Activated T-cell treated with anti-CD3 and anti-CD28 coated beads, Interleukin-2, amount 50 U/mL, for 72 hours (primary cell): ENCODE data around the gene TOPBP1. TPM values are rescaled to one million over a fixed set of nuclear protein-coding genes. Genes with fewer than 3 reads are reported as not detected.

Experiments used
- ATAC-seq, 2 donors: fragments of 150-1000 bp; cut with Tn5 transposase; replicated peaks in 1 of 2; 2 replicates each; pipeline ENCODE4 v1.10.0; 2021; ENCODE audit warnings: moderate library complexity in 2 of 2, mild to moderate bottlenecking in 1 of 2
- DNase-seq, 2 donors: peaks; one replicate each; pipeline ENCODE4 v3.0.0; 2021 to 2022; ENCODE audit warnings: mixed read lengths in 1 of 2
- H3K27ac Mint-ChIP-seq: one replicate; pipeline ENCODE4 v1.8.0; 2022; ENCODE audit warnings: mild to moderate bottlenecking, moderate library complexity, mixed read lengths
- H3K27me3 Mint-ChIP-seq: one replicate; pipeline ENCODE4 v1.8.0; 2022; ENCODE audit warnings: low read depth, mixed read lengths
- H3K36me3 Mint-ChIP-seq, 2 donors: one replicate each; pipeline ENCODE4 v1.8.0; 2022; ENCODE audit warnings: mixed read lengths in 2 of 2, mild to moderate bottlenecking in 1 of 2; ENCODE audit not compliant: insufficient read depth in 2 of 2
- H3K4me1 Mint-ChIP-seq: one replicate; pipeline ENCODE4 v1.8.0; 2022; ENCODE audit warnings: low read depth, mixed read lengths
- H3K4me3 Mint-ChIP-seq, 2 donors: one replicate each; pipeline ENCODE4 v1.8.0; 2022; ENCODE audit warnings: mild to moderate bottlenecking in 2 of 2, mixed read lengths in 2 of 2, moderate library complexity in 2 of 2
- H3K9me3 Mint-ChIP-seq, 2 donors: one replicate each; pipeline ENCODE4 v1.8.0; 2022; ENCODE audit warnings: mixed read lengths in 2 of 2
- total RNA-seq, 2 donors: library from RNA; stranded (reverse); gene quantifications; one replicate each; pipeline ENCODE4 v1.2.3, GENCODE V29; 2022

TOPBP1 gene
- total RNA-seq, 2 donors from 2014 or later = 86.3 to 102 TPM

- H3K9me3 Mint-ChIP-seq = no peaks in the 10 kb centered on the region
- peaks cover 66% of the 10 kb centered on the region for H3K4me1 Mint-ChIP-seq
Observed at GRCh38 chr3:133588784-133589465, 72.8 kb downstream of the TOPBP1 start.

GRCh38 chr3:133588035-133588434, 73.7 kb downstream of the TOPBP1 start:
- H3K4me1 Mint-ChIP-seq = peaks cover 69% of the 10 kb centered on the region
- H3K27ac Mint-ChIP-seq = peak overlapping the region; percentile 93
- peaks cover 7 to 36% of the 10 kb centered on the region in 2 donors for H3K36me3 Mint-ChIP-seq
- H3K9me3 Mint-ChIP-seq = no peaks in the 10 kb centered on the region
- no peak overlapping the region for H3K4me3 Mint-ChIP-seq
- H3K27me3 Mint-ChIP-seq = no peaks in the 10 kb centered on the region
- peak in 1 of 2 donors; percentile 37 for ATAC-seq
- no peak for DNase-seq

More at GRCh38 chr3:133588784-133589465, 72.8 kb downstream of the TOPBP1 start:
- Mint-ChIP-seq H3K4me3 (no peak overlapping the region), H3K36me3 (peaks cover 7 to 30% of the 10 kb centered on the region in 2 donors), H3K27ac (peak overlapping the region; percentile 93), H3K27me3 (no peaks in the 10 kb centered on the region)
- DNase-seq (no peak), ATAC-seq (no peak)

- Mint-ChIP-seq H3K4me3 (no peak overlapping the region), H3K36me3 (peaks cover 11 to 45% of the 10 kb centered on the region in 2 donors), H3K27ac (peak overlapping the region; percentile 93), H3K4me1 (peaks cover 66% of the 10 kb centered on the region), H3K9me3 (no peaks in the 10 kb centered on the region), H3K27me3 (no peaks in the 10 kb centered on the region)
- no peak for ATAC-seq
- DNase-seq = no peak
Observed at GRCh38 chr3:133583396-133583795, 78.3 kb downstream of the TOPBP1 start.

GRCh38 chr3:133578548-133579191, 83.1 kb downstream of the TOPBP1 start:
- Mint-ChIP-seq H3K4me1 (peaks cover 76% of the 10 kb centered on the region), H3K36me3 (peaks cover 24 to 65% of the 10 kb centered on the region in 2 donors), H3K27ac (peak overlapping the region; percentile 95), H3K4me3 (peak overlapping the region; percentile 96), H3K9me3 (no peaks in the 10 kb centered on the region), H3K27me3 (no peaks in the 10 kb centered on the region)
- no peak for ATAC-seq
- DNase-seq = no peak

- H3K9me3 Mint-ChIP-seq = no peaks in the 10 kb centered on the region
- H3K27ac Mint-ChIP-seq = peak overlapping the region; percentile 95
- H3K36me3 Mint-ChIP-seq = peaks cover 24 to 47% of the 10 kb centered on the region in 2 donors
- H3K4me3 Mint-ChIP-seq = peak overlapping the region; percentile 96
- H3K27me3 Mint-ChIP-seq = no peaks in the 10 kb centered on the region
- H3K4me1 Mint-ChIP-seq = peaks cover 77% of the 10 kb centered on the region
- no peak for DNase-seq
- ATAC-seq = no peak
Observed at GRCh38 chr3:133576169-133576568, 85.6 kb downstream of the TOPBP1 start.

GRCh38 chr3:133575086-133575485, 86.7 kb downstream of the TOPBP1 start:
- DNase-seq = no peak
- peak overlapping the region; percentile 95 for H3K27ac Mint-ChIP-seq
- peak overlapping the region; percentile 96 for H3K4me3 Mint-ChIP-seq
- ATAC-seq = no peak
- H3K27me3 Mint-ChIP-seq = no peaks in the 10 kb centered on the region
- H3K9me3 Mint-ChIP-seq = no peaks in the 10 kb centered on the region
- peaks cover 23 to 42% of the 10 kb centered on the region in 2 donors for H3K36me3 Mint-ChIP-seq
- H3K4me1 Mint-ChIP-seq = peaks cover 79% of the 10 kb centered on the region

- Mint-ChIP-seq H3K4me3 (peak overlapping the region; percentile 96), H3K4me1 (peaks cover 73% of the 10 kb centered on the region), H3K27me3 (no peaks in the 10 kb centered on the region), H3K9me3 (no peaks in the 10 kb centered on the region), H3K36me3 (peaks cover 22 to 40% of the 10 kb centered on the region in 2 donors), H3K27ac (peak overlapping the region; percentile 95)
- ATAC-seq = peak; percentile 71 to 73
- peak; percentile 90 to 92 for DNase-seq
Observed at GRCh38 chr3:133574260-133574881, 87.4 kb downstream of the TOPBP1 start.

GRCh38 chr3:133573629-133574194, 88.0 kb downstream of the TOPBP1 start, which contains the start of gene CDV3:
Gene CDV3 (plus strand): TSS chr3:133573686. CDS start chr3:133574045, 359 bp downstream.
- peak within 1 kb of the TSS; percentile 96 to 98 for H3K4me3 Mint-ChIP-seq
- peaks cover 20 to 39% of the 10 kb centered on the region in 2 donors for H3K36me3 Mint-ChIP-seq
- peak within 1 kb of the TSS; percentile 99 for H3K27ac Mint-ChIP-seq
- ATAC-seq (peak; percentile 47 to 54), DNase-seq (peak in 1 of 2 donors; percentile 84)
- no peaks in the 10 kb centered on the region for H3K27me3 Mint-ChIP-seq
- no peaks in the 10 kb centered on the region for H3K9me3 Mint-ChIP-seq
- peaks cover 66% of the 10 kb centered on the region for H3K4me1 Mint-ChIP-seq

GRCh38 chr3:133573054-133573628, 88.6 kb downstream of the TOPBP1 start:
- peak overlapping the region; percentile 99 for H3K27ac Mint-ChIP-seq
- peaks cover 15 to 34% of the 10 kb centered on the region in 2 donors for H3K36me3 Mint-ChIP-seq
- H3K4me3 Mint-ChIP-seq = peak overlapping the region; percentile 87 to 98
- ATAC-seq (peak; percentile 73 to 76), DNase-seq (peak; percentile 100)
- no peaks in the 10 kb centered on the region for H3K9me3 Mint-ChIP-seq
- peaks cover 61% of the 10 kb centered on the region for H3K4me1 Mint-ChIP-seq
- no peaks in the 10 kb centered on the region for H3K27me3 Mint-ChIP-seq

GRCh38 chr3:133572158-133573053, 89.3 kb downstream of the TOPBP1 start:
- peak overlapping the region; percentile 87 to 98 for H3K4me3 Mint-ChIP-seq
- no peaks in the 10 kb centered on the region for H3K9me3 Mint-ChIP-seq
- DNase-seq (peak in 1 of 2 donors; percentile 27), ATAC-seq (no peak)
- H3K27me3 Mint-ChIP-seq = no peaks in the 10 kb centered on the region
- H3K27ac Mint-ChIP-seq = peak overlapping the region; percentile 99
- peaks cover 53% of the 10 kb centered on the region for H3K4me1 Mint-ChIP-seq
- peaks cover 10 to 27% of the 10 kb centered on the region in 2 donors for H3K36me3 Mint-ChIP-seq

- Mint-ChIP-seq H3K4me3 (no peak overlapping the region), H3K9me3 (no peaks in the 10 kb centered on the region), H3K27ac (peak overlapping the region; percentile 99), H3K4me1 (peaks cover 39% of the 10 kb centered on the region), H3K36me3 (peaks cover 4 to 13% of the 10 kb centered on the region in 2 donors), H3K27me3 (no peaks in the 10 kb centered on the region)
- DNase-seq = no peak
- no peak for ATAC-seq
Observed at GRCh38 chr3:133570937-133571320, 90.8 kb downstream of the TOPBP1 start.
